T-cell (primary cell): ENCODE data around the gene PAIP1. TPM values are rescaled to one million over a fixed set of nuclear protein-coding genes. Genes with fewer than 3 reads are reported as not detected.
A peak's percentile ranks its signal among the peaks of the same experiment; 100 is the strongest.
"Not testable (repeated sequence)": the region's sequence is repeated elsewhere in the genome, so short reads cannot be mapped to it uniquely, and the experiment has no call there.

Experiments used
- ATAC-seq, 4 experiments: fragments of 200-7000 bp in 3 of 4; fragments of 150-1000 bp in 1 of 4; cut with Tn5 transposase; replicated peaks in 1 of 4; 1 replicate in 3 of 4; 2 replicates in 1 of 4; pipeline ENCODE4 v1.10.0; 2021; ENCODE audit warnings: moderate library complexity in 3 of 4, mild to moderate bottlenecking in 2 of 4, moderate number of reproducible peaks in 1 of 4
- CTCF ChIA-PET, 2 donors: fragments of 300-600 bp; sonication (Branson Sonifier 250); formaldehyde crosslinking; loops; one replicate each; lab custom pipeline; 2022; ENCODE audit warnings: antibody characterized with exemption in 2 of 2; lab: Charles Lee
- POLR2A ChIA-PET, 2 donors: fragments of 300-600 bp; sonication (Branson Sonifier 250); formaldehyde crosslinking; loops; one replicate each; lab custom pipeline; 2022; ENCODE audit warnings: antibody characterized with exemption in 2 of 2; lab: Charles Lee
- DNase-seq, 35 experiments: peaks; one replicate each; pipeline versions ENCODE4 v3.0.0 to v3.0.0-alpha.2; 2013 to 2023
- H3K27ac ChIP-seq: one replicate; pipeline ENCODE4 v1.5.1; 2013; ENCODE audit warnings: low read length
- H3K27me3 ChIP-seq, 2 experiments: replicated peaks in 1 of 2; 1 replicate in 1 of 2; 2 replicates in 1 of 2; pipeline versions ENCODE4 v1.6.1 to v1.7.0; 2013; ENCODE audit warnings: low read length in 1 of 2, mixed read lengths in 1 of 2; ENCODE audit not compliant: control insufficient read depth in 2 of 2, insufficient read depth in 2 of 2; ENCODE audit errors: extremely low read depth in 1 of 2
- H3K36me3 ChIP-seq, 2 donors: 1 replicate in 1 of 2; 2 replicates in 1 of 2; pipeline versions ENCODE4 v1.6.1 to v1.7.0; 2013; ENCODE audit warnings: low read length in 1 of 2; ENCODE audit not compliant: control insufficient read depth in 2 of 2, insufficient read depth in 1 of 2; ENCODE audit errors: extremely low read depth in 1 of 2
- H3K4me1 ChIP-seq, 2 experiments: 1 replicate in 1 of 2; 2 replicates in 1 of 2; pipeline versions ENCODE4 v1.6.1 to v1.7.0; 2013; ENCODE audit warnings: low read length in 2 of 2, mixed read lengths in 1 of 2; ENCODE audit not compliant: insufficient read depth in 2 of 2, control insufficient read depth in 1 of 2; ENCODE audit errors: extremely low read depth in 1 of 2
- H3K4me3 ChIP-seq, 2 donors: 1 replicate in 1 of 2; 2 replicates in 1 of 2; pipeline versions ENCODE4 v1.5.1 to v1.7.0; 2013; ENCODE audit warnings: mild to moderate bottlenecking in 2 of 2, low read length in 1 of 2, moderate library complexity in 1 of 2; ENCODE audit not compliant: control insufficient read depth in 1 of 2; ENCODE audit errors: extremely low read depth in 1 of 2
- H3K9me3 ChIP-seq: 2 replicates; pipeline ENCODE4 v1.7.0; 2013
- H3K27ac Mint-ChIP-seq, 2 donors: one replicate each; pipeline ENCODE4 v1.8.0; 2020 to 2021; ENCODE audit warnings: mild to moderate bottlenecking in 2 of 2, mixed read lengths in 2 of 2
- H3K27me3 Mint-ChIP-seq, 2 donors: one replicate each; pipeline ENCODE4 v1.8.0; 2021 to 2022; ENCODE audit warnings: mixed read lengths in 2 of 2
- H3K36me3 Mint-ChIP-seq: one replicate; pipeline ENCODE4 v1.8.0; 2021; ENCODE audit warnings: mixed read lengths
- H3K4me1 Mint-ChIP-seq, 3 donors: one replicate each; pipeline ENCODE4 v1.8.0; 2020 to 2022; ENCODE audit warnings: mixed read lengths in 3 of 3, mild to moderate bottlenecking in 1 of 3
- H3K4me3 Mint-ChIP-seq, 3 donors: one replicate each; pipeline ENCODE4 v1.8.0; 2020 to 2022; ENCODE audit warnings: mild to moderate bottlenecking in 3 of 3, mixed read lengths in 3 of 3, moderate library complexity in 3 of 3
- H3K9me3 Mint-ChIP-seq, 3 donors: one replicate each; pipeline ENCODE4 v1.8.0; 2020 to 2022; ENCODE audit warnings: mixed read lengths in 3 of 3
- WGBS: methylation state at CpG from one replicate; pipeline ENCODE4 v1.1.5; 2013; ENCODE audit warnings: missing lambda C conversion rate; ENCODE audit not compliant: insufficient coverage; 5-methylcytosine and 5-hydroxymethylcytosine counted together
- total RNA-seq, 35 experiments: library from RNA in 6 of 35; stranded (reverse) in 6 of 35; fragments of 120-200 nt in 1 of 35; gene quantifications; one replicate each; pipeline versions ENCODE4 v1.2.1 to v1.2.4 and lab custom pipeline; 2013 to 2026

Gene PAIP1
- total RNA-seq, 5 donors from 2014 or later (not counting 1 experiment from before 2014, with no cell fraction given): 28.8 to 44.9 (median 35.0) TPM

GRCh38 chr5:43555895-43556606, 826 bp downstream of the PAIP1 start:
- peak overlapping the region in 2 of 3 donors; percentile 89 to 90 for H3K4me3 Mint-ChIP-seq
- peak overlapping the region; percentile 88 to 94 for H3K27ac Mint-ChIP-seq
- H3K4me1 Mint-ChIP-seq: peaks cover 7 to 13% (median 7%) of the 10 kb centered on the region in 3 donors
- CTCF ChIA-PET: interaction anchor here (0.6 to 2.4 kb wide), 5 partner anchors 13 to 435 kb away, joined by 3 to 8 read pairs (median 4); partner anchors contain the start of genes C5orf34 (in 1 of the 2) and TMEM267 (in 1 of the 2)
- H3K36me3 ChIP-seq: peaks cover 0 to 34% of the 10 kb centered on the region in 2 donors
- peak overlapping the region; percentile 75 for H3K27ac ChIP-seq
- DNase-seq (peak in 19 of 35 experiments; percentile 0 to 62 (median 18)), ATAC-seq (peak in 1 of 4 experiments; percentile 0)
- POLR2A ChIA-PET: interaction anchor here (0.7 to 1.1 kb wide), 2 partner anchors 46 to 72 kb away, joined by 3 to 4 read pairs; partner anchors contain the start of gene TMEM267 (in 1 of the 2)
- WGBS: 0% methylated on average over 26 of the region's 44 CpGs
- H3K4me1 ChIP-seq: peaks cover 9 to 24% of the 10 kb centered on the region in 2 experiments
- peaks cover 0 to 2% of the 10 kb centered on the region in 2 donors for H3K27me3 Mint-ChIP-seq
- H3K9me3 Mint-ChIP-seq: no peaks in the 10 kb centered on the region
- no peaks in the 10 kb centered on the region for H3K9me3 ChIP-seq
- H3K36me3 Mint-ChIP-seq: peaks cover 4% of the 10 kb centered on the region
- H3K27me3 ChIP-seq: no peaks in the 10 kb centered on the region
- peak overlapping the region; percentile 74 to 87 for H3K4me3 ChIP-seq

- Mint-ChIP-seq H3K27ac (no peak overlapping the region), H3K4me3 (no peak overlapping the region), H3K36me3 (peaks cover 8% of the 10 kb centered on the region), H3K27me3 (no peaks in the 10 kb centered on the region), H3K4me1 (peaks cover 7 to 20% (median 7%) of the 10 kb centered on the region in 3 donors), H3K9me3 (no peaks in the 10 kb centered on the region)
- Histone ChIP-seq H3K27me3 (no peaks in the 10 kb centered on the region), H3K4me3 (no peak overlapping the region), H3K9me3 (no peaks in the 10 kb centered on the region), H3K36me3 (peaks cover 0 to 34% of the 10 kb centered on the region in 2 donors), H3K27ac (peak overlapping the region; percentile 2), H3K4me1 (peaks cover 9 to 27% of the 10 kb centered on the region in 2 experiments)
- ATAC-seq (no peak), DNase-seq (no peak)
- 83% methylated on average over 1 of the region's 1 CpG for WGBS
- POLR2A ChIA-PET: interaction anchor here (0.6 to 0.7 kb wide), 3 partner anchors 12 to 56 kb away, joined by 3 to 4 read pairs (median 4); no protein-coding TSS in a partner anchor
- CTCF ChIA-PET: interaction anchor here in 1 of 2 donors (1.5 to 2.4 kb wide), 4 partner anchors 40 to 77 kb away, joined by 5 to 8 read pairs (median 6); partner anchors contain the start of genes C5orf34 and TMEM267
Measured at GRCh38 chr5:43554497-43554896, 2.4 kb downstream of the PAIP1 start.

GRCh38 chr5:43553381-43553780, 3.5 kb downstream of the PAIP1 start:
- peaks cover 0 to 38% of the 10 kb centered on the region in 2 donors for H3K36me3 ChIP-seq
- peaks cover 9 to 27% of the 10 kb centered on the region in 2 experiments for H3K4me1 ChIP-seq
- H3K9me3 Mint-ChIP-seq: no peaks in the 10 kb centered on the region
- no peak overlapping the region for H3K27ac Mint-ChIP-seq
- CTCF ChIA-PET: interaction anchor here (0.6 to 1.7 kb wide), 2 partner anchors 53 to 57 kb away, joined by 3 to 5 read pairs; no protein-coding TSS in a partner anchor
- H3K4me1 Mint-ChIP-seq: peaks cover 7 to 21% (median 13%) of the 10 kb centered on the region in 3 donors
- no peaks in the 10 kb centered on the region for H3K27me3 Mint-ChIP-seq
- POLR2A ChIA-PET: interaction anchor here (0.6 to 0.7 kb wide), 3 partner anchors 63 to 586 kb away, joined by 3 to 6 read pairs (median 4); no protein-coding TSS in a partner anchor
- no peak overlapping the region for H3K4me3 ChIP-seq
- DNase-seq (no peak), ATAC-seq (no peak)
- H3K27ac ChIP-seq: no peak overlapping the region
- H3K36me3 Mint-ChIP-seq: peaks cover 12% of the 10 kb centered on the region
- H3K4me3 Mint-ChIP-seq: no peak overlapping the region
- no peaks in the 10 kb centered on the region for H3K9me3 ChIP-seq
- WGBS: no CpG with 5 or more reads among the region's 2 CpGs
- H3K27me3 ChIP-seq: no peaks in the 10 kb centered on the region

GRCh38 chr5:43551731-43552130, 5.1 kb downstream of the PAIP1 start:
- H3K27me3 Mint-ChIP-seq: no peaks in the 10 kb centered on the region
- Histone ChIP-seq H3K4me1 (peaks cover 0 to 27% of the 10 kb centered on the region in 2 experiments), H3K4me3 (no peak overlapping the region), H3K27me3 (no peaks in the 10 kb centered on the region), H3K36me3 (peaks cover 0 to 49% of the 10 kb centered on the region in 2 donors), H3K9me3 (no peaks in the 10 kb centered on the region), H3K27ac (no peak overlapping the region)
- ChIA-PET POLR2A (no interaction called here), CTCF (no interaction called here)
- H3K36me3 Mint-ChIP-seq: peaks cover 20% of the 10 kb centered on the region
- H3K27ac Mint-ChIP-seq: no peak overlapping the region
- H3K9me3 Mint-ChIP-seq: no peaks in the 10 kb centered on the region
- no peak for ATAC-seq
- no CpG with 5 or more reads among the region's 2 CpGs for WGBS
- H3K4me3 Mint-ChIP-seq: peak overlapping the region in 1 of 3 donors; percentile 8
- H3K4me1 Mint-ChIP-seq: peaks cover 0 to 14% (median 14%) of the 10 kb centered on the region in 3 donors
- no peak for DNase-seq

- H3K27ac ChIP-seq, H3K4me3 Mint-ChIP-seq, H3K9me3 ChIP-seq, DNase-seq, POLR2A ChIA-PET, H3K4me3 ChIP-seq, H3K27me3 ChIP-seq, H3K27me3 Mint-ChIP-seq, H3K9me3 Mint-ChIP-seq, ATAC-seq, CTCF ChIA-PET, H3K27ac Mint-ChIP-seq: not testable (repeated sequence)
- Histone ChIP-seq H3K4me1 (peaks cover 0 to 13% of the 10 kb centered on the region in 2 experiments), H3K36me3 (peaks cover 4 to 61% of the 10 kb centered on the region in 2 donors)
- peaks cover 10 to 25% (median 24%) of the 10 kb centered on the region in 3 donors for H3K4me1 Mint-ChIP-seq
- peaks cover 38% of the 10 kb centered on the region for H3K36me3 Mint-ChIP-seq
- WGBS: 100% methylated on average over 6 of the region's 8 CpGs
Measured at GRCh38 chr5:43549272-43549671, 7.6 kb downstream of the PAIP1 start.

DNA sequence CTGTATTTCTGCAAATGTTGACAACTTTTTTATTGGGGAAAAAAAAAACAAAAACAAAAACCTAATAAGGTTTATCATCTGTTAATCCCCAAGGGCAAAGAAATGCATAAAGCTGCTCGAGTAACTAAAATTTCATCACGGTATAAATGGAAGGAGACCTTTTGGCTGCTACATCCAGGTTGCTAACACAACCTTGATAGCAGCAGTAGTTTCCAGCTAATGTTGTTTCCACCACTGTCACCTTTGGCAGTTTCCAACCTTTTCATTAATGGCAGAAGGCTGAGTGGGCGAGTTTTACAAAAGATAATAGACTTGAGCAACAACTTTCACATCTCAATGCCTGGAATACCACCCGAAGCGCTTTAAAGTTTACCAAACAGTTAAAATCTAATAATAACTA, 8.5 kb downstream of the PAIP1 start:
- Histone ChIP-seq H3K4me1 (peaks cover 0 to 11% of the 10 kb centered on the region in 2 experiments), H3K36me3 (peaks cover 4 to 58% of the 10 kb centered on the region in 2 donors), H3K27ac (no peak overlapping the region), H3K9me3 (no peaks in the 10 kb centered on the region), H3K4me3 (no peak overlapping the region), H3K27me3 (no peaks in the 10 kb centered on the region)
- POLR2A ChIA-PET: interaction anchor here in 1 of 2 donors (0.6 kb wide), 1 partner anchor 9 kb away, joined by 3 read pairs; no protein-coding TSS in a partner anchor
- Mint-ChIP-seq H3K27me3 (no peaks in the 10 kb centered on the region), H3K9me3 (no peaks in the 10 kb centered on the region), H3K4me3 (no peak overlapping the region), H3K4me1 (peaks cover 12 to 28% (median 27%) of the 10 kb centered on the region in 3 donors), H3K36me3 (peaks cover 42% of the 10 kb centered on the region), H3K27ac (no peak overlapping the region)
- WGBS: 90% methylated on average over 4 of the region's 5 CpGs
- CTCF ChIA-PET: no interaction called here
- ATAC-seq (no peak), DNase-seq (no peak)
